Progenitor cell of endocrine pancreas (in vitro differentiated cells): Measurements from ENCODE around the gene CAMK1D. TPM values are rescaled to one million over a fixed set of nuclear protein-coding genes. Genes with fewer than 3 reads are reported as not detected.
"Not testable (repeated sequence)": the region's sequence is repeated elsewhere in the genome, so short reads cannot be mapped to it uniquely, and the experiment has no call there.

Source experiments
- DNase-seq: peaks from one replicate; pipeline ENCODE4 v3.0.0; 2021; ENCODE audit warnings: low spot score; ENCODE audit not compliant: unreplicated experiment
- H3K27ac Mint-ChIP-seq: 2 replicates; pipeline ENCODE4 v1.8.0; 2021; ENCODE audit warnings: mild to moderate bottlenecking, moderate library complexity, mixed read lengths
- H3K27me3 Mint-ChIP-seq: 2 replicates; pipeline ENCODE4 v1.8.0; 2021; ENCODE audit warnings: mixed read lengths
- H3K36me3 Mint-ChIP-seq: 2 replicates; pipeline ENCODE4 v1.8.0; 2022; ENCODE audit warnings: mixed read lengths; ENCODE audit not compliant: insufficient read depth
- H3K4me1 Mint-ChIP-seq: 2 replicates; pipeline ENCODE4 v1.8.0; 2021; ENCODE audit warnings: low read depth, mixed read lengths
- H3K4me3 Mint-ChIP-seq: 2 replicates; pipeline ENCODE4 v1.8.0; 2021; ENCODE audit warnings: low read depth, mild to moderate bottlenecking, moderate library complexity, mixed read lengths
- H3K9me3 Mint-ChIP-seq: 2 replicates; pipeline ENCODE4 v1.8.0; 2021; ENCODE audit warnings: low read depth, mixed read lengths
- CTCF ChIP-seq: fragments of 200-600 bp; sonication (generic); IDR thresholded peaks from one replicate; pipeline ENCODE4 v1.5.0; 2021; ENCODE audit warnings: antibody characterized with exemption, mild to moderate bottlenecking; ENCODE audit not compliant: unreplicated experiment
- total RNA-seq: library from RNA; stranded (reverse); gene quantifications from 2 replicates; pipeline ENCODE4 v1.2.1, GENCODE V29; 2021

Gene CAMK1D
- total RNA-seq, 1 donor from 2014 or later: 10.8 TPM

GRCh38 chr10:12806228-12807095 is 457.1 kb downstream of the CAMK1D start:
- H3K4me3 Mint-ChIP-seq: no peak overlapping the region
- H3K27ac Mint-ChIP-seq: no peak overlapping the region
- H3K4me1 Mint-ChIP-seq: no peaks in the 10 kb centered on the region
- no peaks in the 10 kb centered on the region for H3K27me3 Mint-ChIP-seq
- no peak for TF ChIP-seq CTCF
- peaks cover 2% of the 10 kb centered on the region for H3K36me3 Mint-ChIP-seq
- no peak for DNase-seq
- H3K9me3 Mint-ChIP-seq: no peaks in the 10 kb centered on the region

DNA sequence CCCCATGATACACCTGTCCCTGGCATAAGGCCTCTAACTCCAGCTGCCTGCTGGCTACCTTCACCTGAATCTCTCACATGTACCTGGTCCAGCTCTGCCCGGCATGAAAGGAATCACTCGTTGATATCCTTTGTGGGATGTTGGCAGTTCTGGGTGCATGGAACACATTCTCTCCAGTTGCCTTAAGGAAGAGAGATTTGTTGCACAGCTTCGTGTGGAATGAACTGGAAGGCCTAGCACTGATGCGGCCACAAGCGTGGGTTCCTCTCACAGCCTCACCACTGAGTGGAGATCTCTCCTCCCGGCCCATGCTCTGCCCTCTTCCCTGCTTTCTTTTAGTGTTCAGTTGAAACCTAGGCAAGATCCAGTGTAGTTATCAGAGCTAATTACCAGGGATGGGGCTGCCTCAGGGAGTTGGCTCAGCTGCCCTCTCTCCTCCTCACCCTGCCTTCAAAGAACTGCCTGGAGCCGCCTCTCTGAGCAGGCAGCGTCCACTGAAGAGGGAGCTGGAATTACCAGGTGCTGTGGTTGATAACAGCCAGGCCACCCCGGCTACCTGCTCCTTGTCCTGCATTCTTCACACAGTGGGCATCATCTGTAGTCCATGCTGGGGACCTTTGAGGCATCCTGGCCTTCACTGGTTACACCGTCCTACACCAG is 457.9 kb downstream of the CAMK1D start:
- Mint-ChIP-seq H3K36me3 (peaks cover 2% of the 10 kb centered on the region), H3K9me3 (no peaks in the 10 kb centered on the region), H3K4me3 (no peak overlapping the region), H3K27me3 (no peaks in the 10 kb centered on the region), H3K27ac (no peak overlapping the region), H3K4me1 (no peaks in the 10 kb centered on the region)
- DNase-seq: no peak
- no peak for TF ChIP-seq CTCF

DNA sequence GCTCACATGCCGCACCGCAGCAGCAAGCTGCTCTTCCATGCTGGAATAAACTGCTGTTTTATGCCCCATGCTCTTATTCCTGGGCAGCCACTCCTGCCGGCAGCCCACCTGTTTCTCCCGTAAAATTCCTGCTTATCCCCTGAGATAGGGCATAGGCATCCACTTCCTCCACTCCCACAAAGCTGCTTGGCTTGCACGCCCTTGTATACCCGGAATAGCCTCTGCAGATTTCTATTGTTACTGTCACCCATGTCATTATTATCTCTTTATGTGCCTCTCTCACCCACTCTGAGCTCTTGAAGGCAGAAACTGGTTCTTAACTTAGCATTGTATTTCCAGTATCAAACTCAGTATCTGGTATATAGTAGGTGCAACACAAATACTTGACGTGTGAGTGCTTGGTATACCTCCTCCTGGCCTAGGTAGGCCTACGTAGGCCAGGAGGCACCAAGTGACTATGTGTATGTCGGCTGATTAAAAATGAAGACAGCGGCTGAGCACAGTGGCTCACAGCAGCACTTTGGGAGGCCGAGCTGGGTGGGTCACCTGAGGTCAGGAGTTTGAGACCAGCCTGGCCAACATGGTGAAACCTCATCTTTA is 458.8 kb downstream of the CAMK1D start:
- Mint-ChIP-seq H3K36me3 (peaks cover 2% of the 10 kb centered on the region), H3K4me3 (no peak overlapping the region), H3K4me1 (no peaks in the 10 kb centered on the region), H3K27ac (no peak overlapping the region), H3K27me3 (no peaks in the 10 kb centered on the region), H3K9me3 (no peaks in the 10 kb centered on the region)
- no peak for DNase-seq
- TF ChIP-seq CTCF: no peak

DNA sequence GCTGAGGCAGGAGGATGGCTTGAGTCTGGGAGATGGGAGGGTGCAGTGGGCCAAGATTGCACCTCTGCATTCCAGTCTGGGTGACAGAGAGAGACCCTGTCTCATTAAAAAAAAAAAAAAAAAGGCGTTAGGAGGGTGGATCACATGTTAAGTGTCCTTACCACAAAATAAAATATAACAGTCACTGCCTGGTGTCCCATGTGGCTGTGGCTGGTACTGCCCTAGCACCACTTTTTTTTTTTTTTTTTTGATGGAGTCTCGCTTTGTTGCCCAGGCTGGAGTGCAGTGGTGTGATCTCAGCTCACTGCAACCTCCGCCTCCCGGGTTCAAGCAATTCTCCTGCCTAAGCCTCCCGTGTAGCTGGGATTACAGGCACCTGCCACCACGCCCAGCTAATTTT is 460.7 kb downstream of the CAMK1D start:
- not testable (repeated sequence) for H3K4me3 Mint-ChIP-seq, H3K4me1 Mint-ChIP-seq, DNase-seq, H3K36me3 Mint-ChIP-seq, H3K27me3 Mint-ChIP-seq, H3K27ac Mint-ChIP-seq, H3K9me3 Mint-ChIP-seq
- TF ChIP-seq CTCF: peak; percentile 29

- Mint-ChIP-seq H3K9me3 (no peaks in the 10 kb centered on the region), H3K27me3 (no peaks in the 10 kb centered on the region), H3K36me3 (peaks cover 3% of the 10 kb centered on the region), H3K4me1 (no peaks in the 10 kb centered on the region), H3K27ac (no peak overlapping the region), H3K4me3 (no peak overlapping the region)
- DNase-seq: no peak
- TF ChIP-seq CTCF: no peak
These were observed 462.5 kb downstream of the CAMK1D start for GRCh38 chr10:12811826-12812225.
